ENCODE results near the gene KLHDC4. TPM values are rescaled to one million over a fixed set of nuclear protein-coding genes. Genes with fewer than 3 reads are reported as not detected.

The KLHDC4 gene
- total RNA-seq, 3 donors from 2014 or later (not counting 1 experiment from before 2014, with no cell fraction given): 210 to 311 (median 210) TPM

GRCh38 chr16:87706278-87707000 is 59.3 kb downstream of the KLHDC4 start:
- intact Hi-C loops (cut with micrococcal nuclease): no loop called here
- no peaks in the 10 kb centered on the region for H3K27me3 ChIP-seq (ENCODE audit: control insufficient read depth, insufficient read depth, low read length)
- TF ChIP-seq, protein P1, sequence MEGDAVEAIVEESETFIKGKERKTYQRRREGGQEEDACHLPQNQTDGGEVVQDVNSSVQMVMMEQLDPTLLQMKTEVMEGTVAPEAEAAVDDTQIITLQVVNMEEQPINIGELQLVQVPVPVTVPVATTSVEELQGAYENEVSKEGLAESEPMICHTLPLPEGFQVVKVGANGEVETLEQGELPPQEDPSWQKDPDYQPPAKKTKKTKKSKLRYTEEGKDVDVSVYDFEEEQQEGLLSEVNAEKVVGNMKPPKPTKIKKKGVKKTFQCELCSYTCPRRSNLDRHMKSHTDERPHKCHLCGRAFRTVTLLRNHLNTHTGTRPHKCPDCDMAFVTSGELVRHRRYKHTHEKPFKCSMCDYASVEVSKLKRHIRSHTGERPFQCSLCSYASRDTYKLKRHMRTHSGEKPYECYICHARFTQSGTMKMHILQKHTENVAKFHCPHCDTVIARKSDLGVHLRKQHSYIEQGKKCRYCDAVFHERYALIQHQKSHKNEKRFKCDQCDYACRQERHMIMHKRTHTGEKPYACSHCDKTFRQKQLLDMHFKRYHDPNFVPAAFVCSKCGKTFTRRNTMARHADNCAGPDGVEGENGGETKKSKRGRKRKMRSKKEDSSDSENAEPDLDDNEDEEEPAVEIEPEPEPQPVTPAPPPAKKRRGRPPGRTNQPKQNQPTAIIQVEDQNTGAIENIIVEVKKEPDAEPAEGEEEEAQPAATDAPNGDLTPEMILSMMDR (IDR thresholded peaks at IDR 0.05): no peak
- H3K36me3 ChIP-seq (ENCODE audit: control insufficient read depth, insufficient read depth, low read length): peaks cover 61% of the 10 kb centered on the region
- DNase-seq: no peak
- Mint-ChIP-seq H3K4me1 (peaks cover 23 to 27% of the 10 kb centered on the region in 2 donors), H3K9me3 (no peaks in the 10 kb centered on the region), H3K36me3 (no peaks in the 10 kb centered on the region), H3K27me3 (ENCODE audit: low read depth in 2 of 2) (no peaks in the 10 kb centered on the region), H3K27ac (peak overlapping the region in 1 of 2 donors; percentile 26), H3K4me3 (no peak overlapping the region)
- no peak overlapping the region for H3K27ac ChIP-seq (ENCODE audit: low read length)
- ATAC-seq: no peak
- 89% methylated on average over 28 of the region's 28 CpGs for WGBS (ENCODE audit: insufficient coverage)
- peaks cover 26% of the 10 kb centered on the region for H3K4me1 ChIP-seq (ENCODE audit: control insufficient read depth, insufficient read depth, low read length)
- H3K9me3 ChIP-seq (ENCODE audit: control insufficient read depth, insufficient read depth, low read length): no peaks in the 10 kb centered on the region
- no peak overlapping the region for H3K4me3 ChIP-seq (ENCODE audit: low read length)

DNA sequence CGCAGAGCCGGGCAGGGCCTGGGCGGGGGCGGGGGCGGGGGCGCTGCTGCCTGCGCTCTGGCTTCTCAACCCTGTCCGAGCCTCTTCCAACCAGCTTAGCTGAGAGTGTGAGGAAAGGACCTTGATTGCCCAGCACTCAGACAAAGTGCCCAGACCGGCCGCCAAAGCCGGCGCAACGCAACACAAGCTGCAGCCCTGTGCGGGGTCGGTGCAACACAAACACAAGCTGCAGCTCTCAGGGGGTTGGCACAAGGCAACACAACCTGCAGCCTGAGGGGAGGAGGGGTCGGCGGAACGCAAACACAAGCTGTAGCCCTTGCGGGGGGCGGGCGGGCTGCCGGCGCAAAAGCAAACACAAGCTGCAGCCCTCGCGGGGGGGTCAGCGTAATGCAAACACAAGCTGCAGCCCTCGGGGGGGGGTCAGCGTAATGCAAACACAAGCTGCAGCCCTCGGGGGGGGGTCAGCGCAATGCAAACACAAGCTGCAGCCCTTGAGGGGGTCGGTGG is 60.0 kb downstream of the KLHDC4 start:
- peaks cover 23 to 28% of the 10 kb centered on the region in 2 donors for H3K4me1 Mint-ChIP-seq
- Histone ChIP-seq H3K4me3 (ENCODE audit: low read length) (no peak overlapping the region), H3K27ac (ENCODE audit: low read length) (no peak overlapping the region), H3K4me1 (ENCODE audit: control insufficient read depth, insufficient read depth, low read length) (peaks cover 32% of the 10 kb centered on the region), H3K27me3 (ENCODE audit: control insufficient read depth, insufficient read depth, low read length) (no peaks in the 10 kb centered on the region), H3K36me3 (ENCODE audit: control insufficient read depth, insufficient read depth, low read length) (peaks cover 56% of the 10 kb centered on the region), H3K9me3 (ENCODE audit: control insufficient read depth, insufficient read depth, low read length) (no peaks in the 10 kb centered on the region)
- TF ChIP-seq, protein P1 (IDR thresholded peaks at IDR 0.05): no peak
- no peak for DNase-seq
- peak overlapping the region in 1 of 2 donors; percentile 38 for H3K27ac Mint-ChIP-seq
- no peaks in the 10 kb centered on the region for H3K9me3 Mint-ChIP-seq
- no peaks in the 10 kb centered on the region for H3K27me3 Mint-ChIP-seq (ENCODE audit: low read depth in 2 of 2)
- no peak overlapping the region for H3K4me3 Mint-ChIP-seq
- intact Hi-C loops (cut with micrococcal nuclease): no loop called here
- no peaks in the 10 kb centered on the region for H3K36me3 Mint-ChIP-seq
- ATAC-seq: no peak
- 92% methylated on average over 31 of the region's 31 CpGs for WGBS (ENCODE audit: insufficient coverage)

- 94% methylated on average over 34 of the region's 34 CpGs for WGBS (ENCODE audit: insufficient coverage)
- TF ChIP-seq, protein P1 (IDR thresholded peaks at IDR 0.05): no peak
- DNase-seq (no peak), ATAC-seq (no peak)
- no peaks in the 10 kb centered on the region for H3K9me3 ChIP-seq (ENCODE audit: control insufficient read depth, insufficient read depth, low read length)
- H3K36me3 ChIP-seq (ENCODE audit: control insufficient read depth, insufficient read depth, low read length): peaks cover 49% of the 10 kb centered on the region
- no peak overlapping the region for H3K27ac ChIP-seq (ENCODE audit: low read length)
- Mint-ChIP-seq H3K9me3 (no peaks in the 10 kb centered on the region), H3K27me3 (ENCODE audit: low read depth in 2 of 2) (no peaks in the 10 kb centered on the region), H3K4me3 (no peak overlapping the region), H3K27ac (peak overlapping the region in 1 of 2 donors; percentile 38), H3K36me3 (no peaks in the 10 kb centered on the region), H3K4me1 (peaks cover 28 to 33% of the 10 kb centered on the region in 2 donors)
- peaks cover 38% of the 10 kb centered on the region for H3K4me1 ChIP-seq (ENCODE audit: control insufficient read depth, insufficient read depth, low read length)
- no peak overlapping the region for H3K4me3 ChIP-seq (ENCODE audit: low read length)
- intact Hi-C loops (cut with micrococcal nuclease): no loop called here
- H3K27me3 ChIP-seq (ENCODE audit: control insufficient read depth, insufficient read depth, low read length): no peaks in the 10 kb centered on the region
Observed at GRCh38 chr16:87704754-87705353, 60.9 kb downstream of the KLHDC4 start.

Data from natural killer cell (primary cell).